Measurements from ENCODE around the gene CPT1C.
"Not testable (repeated sequence)": the region's sequence is repeated elsewhere in the genome, so short reads cannot be mapped to it uniquely, and the experiment has no call there.

Gene CPT1C

GRCh38 chr19:49712397-49712859 is 21.5 kb downstream of the CPT1C start:
- DNase-seq = no peak

GRCh38 chr19:49713236-49713845 is 22.4 kb downstream of the CPT1C start:
- no peak for DNase-seq

GRCh38 chr19:49716154-49716553 is 25.2 kb downstream of the CPT1C start:
- DNase-seq = no peak

- DNase-seq = no peak
These were observed 27.6 kb downstream of the CPT1C start for GRCh38 chr19:49718511-49718910.

GRCh38 chr19:49718991-49719390 is 28.1 kb downstream of the CPT1C start:
- DNase-seq = no peak

GRCh38 chr19:49719420-49719819 is 28.5 kb downstream of the CPT1C start:
- DNase-seq = not testable (repeated sequence)

GRCh38 chr19:49727217-49728030 is 36.5 kb downstream of the CPT1C start:
- DNase-seq = no peak

- no peak for DNase-seq
These were observed 39.2 kb downstream of the CPT1C start for GRCh38 chr19:49730166-49730565.

- DNase-seq = no peak
These were observed 47.4 kb downstream of the CPT1C start for GRCh38 chr19:49738268-49738667.

- no peak for DNase-seq
These were observed 48.2 kb downstream of the CPT1C start for GRCh38 chr19:49739098-49739497.

GRCh38 chr19:49739933-49740332 is 49.0 kb downstream of the CPT1C start:
- DNase-seq = no peak

- DNase-seq = no peak
These were observed 50.4 kb downstream of the CPT1C start for GRCh38 chr19:49741210-49741844.

- DNase-seq = no peak
These were observed 54.0 kb downstream of the CPT1C start for GRCh38 chr19:49744946-49745381.

- no peak for DNase-seq
These were observed 55.5 kb downstream of the CPT1C start for GRCh38 chr19:49746206-49746958.

- no peak for DNase-seq
These were observed 58.3 kb downstream of the CPT1C start for GRCh38 chr19:49749055-49749716.

- DNase-seq = no peak
These were observed 58.9 kb downstream of the CPT1C start for GRCh38 chr19:49749771-49750170.

GRCh38 chr19:49752701-49753100 is 61.8 kb downstream of the CPT1C start:
- DNase-seq = no peak

- DNase-seq = no peak
These were observed 65.0 kb downstream of the CPT1C start for GRCh38 chr19:49755956-49756355.

GRCh38 chr19:49758292-49758691 is 67.4 kb downstream of the CPT1C start:
- DNase-seq = no peak

GRCh38 chr19:49761249-49761624 is 70.3 kb downstream of the CPT1C start:
- no peak for DNase-seq

GRCh38 chr19:49761625-49762311 is 70.9 kb downstream of the CPT1C start:
- DNase-seq = no peak

GRCh38 chr19:49763230-49763629 is 72.3 kb downstream of the CPT1C start, which contains the start of gene TSKS:
TSKS (minus strand) TSS chr19:49763306; CDS start chr19:49763247, 59 bp downstream.
- no peak for DNase-seq

Measured in COR-L47 (cell line).